Cardiac muscle cell (in vitro differentiated cells and primary cell): ENCODE measurements around the gene ANKRD55. TPM values are rescaled to one million over a fixed set of nuclear protein-coding genes. Genes with fewer than 3 reads are reported as not detected.
A peak's percentile ranks its signal among the peaks of the same experiment; 100 is the strongest.
"Not testable (repeated sequence)": the region's sequence is repeated elsewhere in the genome, so short reads cannot be mapped to it uniquely, and the experiment has no call there.

Source experiments
- DNase-seq, 2 donors: peaks; one replicate each; pipeline versions ENCODE4 v3.0.0 to v3.0.0-alpha.2; 2010 to 2017; ENCODE audit warnings: low read depth in 1 of 2, low spot score in 1 of 2
- H3K27ac ChIP-seq: fragments of 200-600 bp; sonication (generic); 2 replicates; pipeline ENCODE4 v1.5.1; 2016
- H3K27me3 ChIP-seq: fragments of 200-600 bp; sonication (generic); 2 replicates; pipeline ENCODE4 v1.6.0; 2016; ENCODE audit warnings: control low read depth
- H3K36me3 ChIP-seq: fragments of 200-600 bp; sonication (generic); 2 replicates; pipeline ENCODE4 v1.5.1; 2016; ENCODE audit warnings: control low read depth
- H3K4me1 ChIP-seq: fragments of 200-600 bp; sonication (generic); 2 replicates; pipeline ENCODE4 v1.8.1; 2017; ENCODE audit warnings: low read depth, mild to moderate bottlenecking, mixed run types
- H3K4me3 ChIP-seq: fragments of 200-600 bp; sonication (generic); 2 replicates; pipeline ENCODE4 v1.5.1; 2016; ENCODE audit warnings: mild to moderate bottlenecking
- H3K9me3 ChIP-seq: fragments of 200-600 bp; sonication (generic); 2 replicates; pipeline ENCODE4 v1.5.1; 2017; ENCODE audit warnings: low read depth, mild to moderate bottlenecking, control low read depth
- polyA plus RNA-seq: library from polyadenylated mRNA; unstranded; fragments of >200 nt; fragmentation: Nextera tagmentation; extraction: Ambion mirVana; gene quantifications from 2 replicates; pipeline ENCODE4 v1.2.1, GENCODE V29; 2016
- total RNA-seq: library from RNA; depleted of rRNA; stranded (reverse); fragments of >200 nt; gene quantifications from 2 replicates; pipeline ENCODE4 v1.2.3, GENCODE V29; 2016
- TF ChIP-seq, protein P1 (sequence below): IDR thresholded peaks from 2 replicates; pipeline ENCODE4 v1.5.1; 2012; ENCODE audit warnings: low read depth, mild to moderate bottlenecking, low read length

The ANKRD55 gene
- total and polyA plus RNA-seq, 2 experiments from 2014 or later: 0.28 TPM; not detected in 1

DNA sequence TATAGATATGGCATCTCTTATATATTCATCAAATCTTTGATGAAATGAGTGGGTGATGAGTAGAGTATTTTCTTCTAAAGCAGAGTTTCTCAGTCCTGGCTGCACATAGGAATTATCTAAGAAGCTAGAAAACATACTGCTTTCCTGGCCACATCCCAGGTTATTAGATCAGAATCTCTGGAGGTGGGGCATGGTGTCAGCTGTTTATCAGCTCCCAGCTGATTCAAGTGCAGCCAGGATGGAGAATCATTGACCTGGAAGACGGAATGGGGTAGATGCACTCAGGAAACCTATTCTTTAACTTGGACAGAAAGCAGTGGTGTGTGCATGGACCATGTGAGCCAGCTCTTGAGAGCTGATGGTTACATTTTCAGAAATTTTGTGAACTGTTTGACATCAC is 130.2 kb downstream of the ANKRD55 start:
- Histone ChIP-seq H3K4me1 (no peaks in the 10 kb centered on the region), H3K4me3 (no peak overlapping the region), H3K27me3 (no peaks in the 10 kb centered on the region), H3K36me3 (no peaks in the 10 kb centered on the region), H3K9me3 (no peaks in the 10 kb centered on the region), H3K27ac (no peak overlapping the region)
- TF ChIP-seq, protein P1, sequence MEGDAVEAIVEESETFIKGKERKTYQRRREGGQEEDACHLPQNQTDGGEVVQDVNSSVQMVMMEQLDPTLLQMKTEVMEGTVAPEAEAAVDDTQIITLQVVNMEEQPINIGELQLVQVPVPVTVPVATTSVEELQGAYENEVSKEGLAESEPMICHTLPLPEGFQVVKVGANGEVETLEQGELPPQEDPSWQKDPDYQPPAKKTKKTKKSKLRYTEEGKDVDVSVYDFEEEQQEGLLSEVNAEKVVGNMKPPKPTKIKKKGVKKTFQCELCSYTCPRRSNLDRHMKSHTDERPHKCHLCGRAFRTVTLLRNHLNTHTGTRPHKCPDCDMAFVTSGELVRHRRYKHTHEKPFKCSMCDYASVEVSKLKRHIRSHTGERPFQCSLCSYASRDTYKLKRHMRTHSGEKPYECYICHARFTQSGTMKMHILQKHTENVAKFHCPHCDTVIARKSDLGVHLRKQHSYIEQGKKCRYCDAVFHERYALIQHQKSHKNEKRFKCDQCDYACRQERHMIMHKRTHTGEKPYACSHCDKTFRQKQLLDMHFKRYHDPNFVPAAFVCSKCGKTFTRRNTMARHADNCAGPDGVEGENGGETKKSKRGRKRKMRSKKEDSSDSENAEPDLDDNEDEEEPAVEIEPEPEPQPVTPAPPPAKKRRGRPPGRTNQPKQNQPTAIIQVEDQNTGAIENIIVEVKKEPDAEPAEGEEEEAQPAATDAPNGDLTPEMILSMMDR: no peak
- DNase-seq: no peak

GRCh38 chr5:56102207-56102606 is 130.9 kb downstream of the ANKRD55 start:
- H3K27ac ChIP-seq, H3K4me1 ChIP-seq, DNase-seq, H3K9me3 ChIP-seq, H3K4me3 ChIP-seq, H3K36me3 ChIP-seq, H3K27me3 ChIP-seq: not testable (repeated sequence)

DNA sequence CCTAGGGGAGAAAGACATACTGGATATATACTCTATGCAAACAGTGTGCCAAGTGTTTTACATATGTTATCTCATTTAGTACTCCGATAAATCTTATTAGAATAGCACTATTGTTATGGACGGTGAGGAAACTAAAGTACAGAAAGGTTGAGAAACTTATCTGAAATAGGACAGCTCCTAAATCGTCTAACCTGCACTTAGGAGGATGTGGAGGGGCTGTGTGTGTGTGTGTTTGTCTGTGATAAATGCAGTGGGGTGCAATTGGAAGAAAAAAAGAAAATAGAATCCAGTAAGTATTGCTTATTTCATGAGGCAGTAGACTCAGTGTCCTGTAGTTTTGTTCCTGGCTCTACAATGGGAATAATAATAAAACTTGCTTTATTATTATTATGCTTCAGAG is 131.9 kb downstream of the ANKRD55 start:
- H3K27ac ChIP-seq: no peak overlapping the region
- H3K9me3 ChIP-seq: no peaks in the 10 kb centered on the region
- H3K4me1 ChIP-seq: no peaks in the 10 kb centered on the region
- TF ChIP-seq, protein P1: no peak
- no peaks in the 10 kb centered on the region for H3K27me3 ChIP-seq
- no peak for DNase-seq
- no peaks in the 10 kb centered on the region for H3K36me3 ChIP-seq
- no peak overlapping the region for H3K4me3 ChIP-seq

DNA sequence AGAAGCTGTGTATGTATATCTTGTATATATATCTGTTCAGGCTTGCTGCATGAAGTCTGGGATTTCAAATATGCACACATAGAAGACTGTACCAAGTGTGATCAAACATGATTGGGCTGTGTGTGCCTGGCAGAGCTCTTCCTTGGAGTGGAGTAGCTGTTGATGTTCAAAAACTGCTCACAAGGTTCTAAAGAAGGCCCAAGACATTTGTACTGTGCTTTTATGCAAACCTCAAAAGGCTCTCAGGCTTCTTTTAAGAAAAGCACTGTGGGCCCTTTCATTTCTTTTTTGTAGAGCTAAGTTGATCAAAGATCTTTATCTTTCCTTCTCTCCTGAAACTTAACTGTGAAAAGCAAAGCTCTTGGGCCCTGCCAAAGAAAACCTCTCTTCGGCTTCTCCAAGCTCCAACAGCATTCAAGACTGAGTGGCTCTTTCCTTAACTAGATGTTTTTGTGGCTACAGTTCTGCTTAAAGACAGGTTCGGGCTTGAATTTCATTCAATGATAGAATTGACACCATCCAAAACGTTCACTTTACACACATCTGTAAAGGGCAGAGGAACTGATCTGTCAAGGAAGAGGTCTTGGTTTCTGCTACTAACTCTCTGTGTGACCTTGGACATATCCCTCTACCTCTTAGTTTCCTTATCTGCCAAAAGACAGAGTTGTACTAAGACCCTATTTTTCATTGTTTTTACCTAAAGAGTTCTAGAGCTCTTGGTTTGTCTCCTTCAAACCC is 132.5 kb downstream of the ANKRD55 start:
- Histone ChIP-seq H3K9me3 (no peaks in the 10 kb centered on the region), H3K27ac (no peak overlapping the region), H3K4me3 (no peak overlapping the region), H3K36me3 (no peaks in the 10 kb centered on the region), H3K4me1 (no peaks in the 10 kb centered on the region), H3K27me3 (no peaks in the 10 kb centered on the region)
- TF ChIP-seq, protein P1: no peak
- DNase-seq: no peak

DNA sequence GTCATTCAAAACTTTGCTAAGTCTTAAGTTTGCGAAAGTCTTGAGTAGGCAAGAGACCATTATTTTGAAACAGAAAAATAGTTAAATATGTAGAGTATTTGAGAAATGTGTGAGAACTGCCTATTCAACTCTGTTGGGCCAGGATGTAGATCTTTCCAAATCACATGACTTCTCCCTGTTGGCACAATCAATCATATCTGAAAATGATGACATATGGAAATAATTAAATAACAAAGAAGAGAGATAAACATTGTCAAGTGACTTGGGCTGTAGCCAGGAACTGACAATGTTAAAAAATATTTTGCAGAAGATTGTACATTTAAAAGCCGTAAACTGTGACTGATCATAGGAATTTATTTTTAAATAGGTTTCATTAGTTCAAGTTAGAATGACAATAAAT is 133.8 kb downstream of the ANKRD55 start:
- Histone ChIP-seq H3K9me3 (no peaks in the 10 kb centered on the region), H3K27ac (no peak overlapping the region), H3K27me3 (no peaks in the 10 kb centered on the region), H3K36me3 (no peaks in the 10 kb centered on the region), H3K4me1 (no peaks in the 10 kb centered on the region), H3K4me3 (no peak overlapping the region)
- TF ChIP-seq, protein P1: no peak
- peak in 1 of 2 donors; percentile 90 for DNase-seq

- no peak overlapping the region for H3K4me3 ChIP-seq
- DNase-seq: no peak
- H3K4me1 ChIP-seq: no peaks in the 10 kb centered on the region
- no peaks in the 10 kb centered on the region for H3K36me3 ChIP-seq
- TF ChIP-seq, protein P1: no peak
- H3K27ac ChIP-seq: no peak overlapping the region
- H3K9me3 ChIP-seq: no peaks in the 10 kb centered on the region
- no peaks in the 10 kb centered on the region for H3K27me3 ChIP-seq
Observed at GRCh38 chr5:56097055-56097454, 136.1 kb downstream of the ANKRD55 start.
